GM19238 (cell line): ENCODE data around the gene PLA2R1.

Experiments used
- DNase-seq: peaks from one replicate; pipeline ENCODE4 v3.0.0; 2011; ENCODE audit warnings: low spot score; ENCODE audit not compliant: insufficient read length

PLA2R1 gene

GRCh38 chr2:159897081-159897480 is 165.3 kb downstream of the PLA2R1 start:
- no peak for DNase-seq

DNA sequence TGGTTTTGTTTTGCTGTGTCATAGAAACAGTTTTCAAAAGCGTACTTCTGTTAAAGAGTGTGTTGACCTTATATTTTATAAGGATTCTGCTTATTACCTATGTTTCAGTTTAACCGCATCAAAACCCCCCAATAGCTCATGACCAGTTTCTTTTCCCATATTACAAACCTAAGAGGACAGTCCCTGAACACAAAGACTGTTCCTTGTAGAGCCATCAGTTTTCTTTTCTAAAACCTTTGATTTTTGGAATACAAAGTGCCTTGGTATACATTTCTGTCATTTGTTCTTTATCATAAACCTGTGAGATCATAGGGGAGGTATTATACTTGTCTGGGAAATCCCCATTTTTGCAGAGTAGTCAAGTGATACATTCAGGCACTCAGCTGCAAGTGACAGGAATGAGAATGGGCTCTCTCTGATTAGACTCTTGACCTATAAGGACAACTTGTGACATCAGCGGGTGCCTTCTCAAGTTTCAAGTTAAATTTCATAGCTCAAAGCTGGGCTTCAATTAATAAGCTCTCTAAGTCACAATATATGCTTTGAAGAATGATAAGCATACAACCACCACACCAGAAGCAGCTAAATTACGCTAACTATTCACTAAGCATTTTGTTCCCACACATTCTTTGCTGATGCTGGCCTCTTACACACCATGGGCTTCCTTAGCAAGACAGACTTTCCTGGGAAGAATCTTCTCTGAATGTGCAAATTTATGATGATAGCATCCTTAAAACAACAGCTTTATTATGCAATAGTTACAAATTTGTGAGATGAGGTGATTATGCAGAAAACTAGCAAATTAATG is 167.0 kb downstream of the PLA2R1 start:
- no peak for DNase-seq

DNA sequence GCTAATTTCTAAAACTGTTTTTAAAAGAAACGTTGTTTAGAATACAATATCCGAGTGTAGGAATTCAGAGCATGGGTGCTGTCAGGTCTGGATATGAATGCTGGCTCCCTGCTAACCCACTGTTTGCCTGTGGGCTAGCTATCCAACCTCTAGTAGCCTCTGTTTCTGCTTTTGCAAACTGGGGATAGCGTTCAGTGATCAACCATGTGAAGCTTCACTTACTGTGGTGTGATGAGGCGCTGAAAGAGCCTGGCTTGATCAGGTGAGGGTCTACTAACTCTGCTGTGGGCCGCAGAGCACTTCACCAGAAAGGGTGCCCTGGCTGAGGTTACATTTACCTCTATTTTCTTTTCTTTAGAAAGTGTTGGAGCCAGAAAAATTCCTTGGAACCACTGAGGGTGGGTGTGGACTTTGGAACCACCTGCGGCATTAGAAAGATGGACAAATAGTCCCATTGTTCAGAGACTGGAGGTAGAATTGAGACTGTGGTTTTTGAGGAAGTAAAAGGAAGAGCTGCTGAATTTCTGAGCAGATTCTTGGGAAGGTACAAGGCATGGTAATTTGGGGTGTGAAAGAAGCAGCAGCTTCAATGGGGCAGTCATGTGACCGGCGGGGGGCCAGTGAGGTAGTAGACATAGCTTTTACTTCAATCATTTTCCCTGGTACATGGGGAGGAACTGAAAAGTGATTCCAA is 168.1 kb downstream of the PLA2R1 start:
- no peak for DNase-seq

DNA sequence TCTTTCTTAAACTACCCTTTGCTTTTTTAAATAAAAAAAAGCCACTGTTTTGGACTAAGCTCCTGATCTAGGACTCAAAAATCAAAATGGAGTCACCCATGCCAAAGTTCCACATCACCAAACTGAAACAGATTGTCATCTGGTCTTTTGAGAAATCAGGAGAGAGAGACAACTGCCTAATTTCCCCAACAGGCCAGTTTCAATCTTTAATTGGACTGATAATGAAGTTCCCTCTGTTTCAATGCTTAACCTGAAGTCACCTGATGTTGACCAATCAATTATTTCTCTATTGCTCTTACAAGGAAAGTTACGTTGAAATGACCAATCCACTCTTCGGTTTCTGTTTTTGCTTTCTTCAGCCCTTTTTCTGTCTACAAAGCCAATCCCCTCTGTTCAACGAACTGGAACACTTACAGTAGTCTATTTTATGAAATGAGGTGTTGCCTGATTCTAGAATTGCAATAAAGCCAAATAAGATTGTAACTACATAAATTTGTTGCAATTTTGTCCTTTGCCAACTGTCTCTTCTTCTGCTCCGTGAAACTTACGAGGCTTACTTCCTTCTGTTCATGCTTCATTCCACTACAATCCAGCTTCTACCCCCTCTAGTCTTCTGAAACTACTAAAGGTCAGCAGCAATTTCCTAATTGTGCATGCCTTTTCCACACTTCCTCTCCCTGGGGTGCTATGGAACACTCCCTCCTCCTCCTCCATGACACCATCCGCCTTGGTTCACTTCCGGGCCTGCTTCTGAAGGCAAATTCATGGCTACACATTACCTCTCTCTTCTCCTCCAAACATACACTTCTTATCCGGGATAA is 169.2 kb downstream of the PLA2R1 start:
- DNase-seq = no peak

DNA sequence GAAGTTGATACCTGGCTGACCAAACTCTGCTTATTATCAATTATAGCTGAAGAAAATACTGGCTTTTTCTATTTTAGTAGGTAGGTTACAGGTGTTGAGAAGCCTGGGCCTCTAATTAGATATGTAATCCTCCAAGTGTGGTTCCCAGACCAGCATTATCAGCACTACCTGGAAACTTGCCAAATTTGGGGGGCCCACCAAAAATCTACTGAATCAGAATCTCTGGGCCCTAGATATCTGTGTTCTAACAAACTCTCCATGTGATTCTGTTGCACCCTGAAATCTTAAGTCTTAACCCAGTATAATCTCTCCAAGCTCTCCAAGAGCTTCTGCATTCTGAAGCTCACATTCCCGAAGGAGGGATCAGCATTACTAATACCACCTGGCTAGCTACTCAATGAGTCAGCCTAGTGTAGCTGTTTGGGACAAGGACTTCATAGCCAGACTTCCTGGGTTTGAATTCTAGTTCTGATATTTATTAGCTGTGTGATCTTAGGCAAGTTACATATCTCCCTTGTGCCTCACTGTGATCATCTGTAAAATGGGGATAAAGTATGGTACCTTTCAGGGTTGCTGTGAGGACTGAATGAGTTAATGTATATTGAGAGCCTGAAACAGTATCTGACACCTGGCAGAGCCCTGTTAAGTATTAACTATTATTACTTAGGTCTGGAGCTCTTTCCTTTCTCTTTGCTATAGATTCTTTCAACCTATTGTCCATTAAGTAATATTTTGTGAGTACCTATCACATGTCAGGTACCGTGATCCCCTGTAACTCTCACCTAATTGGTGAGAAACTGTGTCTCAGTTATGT is 170.3 kb downstream of the PLA2R1 start:
- no peak for DNase-seq

DNA sequence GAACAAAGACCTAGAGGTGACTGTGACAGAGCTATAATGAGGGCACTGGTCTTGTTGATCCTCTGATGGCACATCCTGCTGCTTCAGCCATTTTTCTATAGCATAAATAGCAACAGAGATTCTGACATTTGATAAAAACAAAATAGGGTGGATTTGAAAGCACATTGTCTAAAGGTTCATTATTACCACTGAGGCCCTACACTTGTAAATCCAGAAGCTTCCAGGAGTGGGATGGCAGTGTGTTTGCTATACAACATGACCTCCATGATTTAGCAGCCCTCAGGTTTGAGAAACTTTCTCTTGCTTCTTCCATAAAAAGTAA is 171.2 kb downstream of the PLA2R1 start:
- DNase-seq = no peak

- DNase-seq = no peak
Observed at GRCh38 chr2:159890551-159891266, 171.7 kb downstream of the PLA2R1 start.

DNA sequence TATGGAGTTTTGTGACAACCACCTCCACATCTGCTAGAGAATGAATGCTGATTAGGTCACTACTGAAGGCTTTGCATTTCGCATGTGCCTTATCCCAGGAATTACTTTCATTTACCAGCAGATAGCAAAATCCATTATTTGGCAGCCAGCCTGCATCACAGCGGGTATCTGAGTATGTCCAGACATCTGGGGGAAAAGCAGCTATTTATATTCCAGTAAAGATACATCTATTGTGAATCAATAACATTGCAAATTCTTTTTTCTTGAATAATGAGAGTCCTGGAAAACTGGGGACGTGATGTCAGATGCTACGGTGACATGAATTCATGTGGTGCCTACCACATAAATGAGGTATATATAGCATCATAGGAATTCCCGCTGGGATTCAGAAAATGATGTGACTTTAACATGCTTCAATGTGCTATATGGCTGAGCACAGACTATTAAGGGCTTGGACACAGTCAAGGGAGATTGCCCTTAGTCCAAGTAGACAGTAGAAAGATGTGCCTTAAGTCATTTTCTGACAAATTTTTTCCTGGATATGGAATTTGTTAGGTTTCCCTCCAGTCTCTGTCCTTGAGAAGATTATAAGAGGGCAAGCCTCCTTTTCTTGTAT is 180.2 kb downstream of the PLA2R1 start:
- DNase-seq = no peak
